ENCODE data around the gene SMARCB1. TPM values are rescaled to one million over a fixed set of nuclear protein-coding genes. Genes with fewer than 3 reads are reported as not detected.

Gene SMARCB1
- total and polyA plus RNA-seq, 10 donors: 64.2 to 166 (median 85.8) TPM

GRCh38 chr22:23769321-23769965 is 17.3 kb upstream of the SMARCB1 start:
- TF ChIP-seq POLR2AphosphoS5 (IDR thresholded peaks at IDR 0.05) (no peak), CTCF (IDR thresholded peaks at IDR 0.05 in 8 of 11, conservative IDR thresholded peaks at IDR 0.05 in 3 of 11) (peak in 1 of 11 experiments; percentile 9), POLR2A (IDR thresholded peaks at IDR 0.05) (no peak)
- peaks cover 36 to 98% (median 79%) of the 10 kb centered on the region in 6 donors for H3K4me1 ChIP-seq

GRCh38 chr22:23772315-23772648 is 14.5 kb upstream of the SMARCB1 start:
- WGBS, 5 donors: 22 to 41% (median 31%) methylated on average over 4 to 6 of the region's 6 CpGs
- Histone ChIP-seq H3K27ac (peak overlapping the region in 4 of 8 donors; percentile 48 to 72 (median 59)), H3K4me3 (peak overlapping the region; percentile 8 to 75 (median 43)), H3K36me3 (no peaks in the 10 kb centered on the region), H3K27me3 (replicated peaks in 1 of 7) (peaks cover 0 to 16% (median 0%) of the 10 kb centered on the region in 7 donors), H3K4me1 (peaks cover 21 to 75% (median 56%) of the 10 kb centered on the region in 6 donors), H3K9me3 (no peaks in the 10 kb centered on the region)
- TF ChIP-seq CTCF (IDR thresholded peaks at IDR 0.05 in 8 of 11, conservative IDR thresholded peaks at IDR 0.05 in 3 of 11): no peak
- no peak for TF ChIP-seq POLR2AphosphoS5 (IDR thresholded peaks at IDR 0.05)
- no peak for TF ChIP-seq POLR2A (IDR thresholded peaks at IDR 0.05)
- no peak for DNase-seq
- intact Hi-C loops (cut with DNase I; ENCODE audit: low total_unique reads): loop anchor here (5.0 kb wide), 1 partner anchor 75 kb away; no protein-coding TSS in a partner anchor

More at GRCh38 chr22:23769321-23769965, 17.3 kb upstream of the SMARCB1 start:
- Histone ChIP-seq H3K27me3 (replicated peaks in 1 of 7) (peaks cover 0 to 16% (median 0%) of the 10 kb centered on the region in 7 donors), H3K36me3 (peaks cover 0 to 18% (median 0%) of the 10 kb centered on the region in 6 donors), H3K4me3 (no peak overlapping the region), H3K9me3 (no peaks in the 10 kb centered on the region), H3K27ac (no peak overlapping the region)
- intact Hi-C loops (cut with DNase I; ENCODE audit: low total_unique reads): no loop called here
- no peak for DNase-seq
- 46 to 61% (median 52%) methylated on average over 5 to 6 of the region's 6 CpGs for WGBS, 5 donors

- peak; percentile 90 for DNase-seq
- peaks cover 0 to 16% (median 0%) of the 10 kb centered on the region in 7 donors for H3K27me3 ChIP-seq (replicated peaks in 1 of 7)
- H3K36me3 ChIP-seq: no peaks in the 10 kb centered on the region
- intact Hi-C loops (cut with DNase I; ENCODE audit: low total_unique reads): loop anchor here (5.0 kb wide), 1 partner anchor 74 kb away; no protein-coding TSS in a partner anchor
- peaks cover 20 to 69% (median 55%) of the 10 kb centered on the region in 6 donors for H3K4me1 ChIP-seq
- TF ChIP-seq CTCF (IDR thresholded peaks at IDR 0.05 in 8 of 11, conservative IDR thresholded peaks at IDR 0.05 in 3 of 11): peak in 1 of 11 experiments; percentile 13
- TF ChIP-seq POLR2A (IDR thresholded peaks at IDR 0.05): no peak
- TF ChIP-seq POLR2AphosphoS5 (IDR thresholded peaks at IDR 0.05): peak in 1 of 3 donors; percentile 19
- peak within 1 kb of the TSS; percentile 8 to 75 (median 43) for H3K4me3 ChIP-seq
- peak within 1 kb of the TSS in 5 of 8 donors; percentile 39 to 72 (median 56) for H3K27ac ChIP-seq
- 5 to 16% (median 7%) methylated on average over 28 to 79 of the region's 79 CpGs for WGBS, 5 donors
- H3K9me3 ChIP-seq: no peaks in the 10 kb centered on the region
Observed at GRCh38 chr22:23772649-23773473, 13.9 kb upstream of the SMARCB1 start, which contains the start of gene MMP11. Gene MMP11, plus strand, starts transcription at chr22:23772849. Its CDS starts 22 bp downstream, at chr22:23772871.
